HG02970 (cell line): ENCODE results near the gene KANK2.
"Not testable (repeated sequence)": the region's sequence is repeated elsewhere in the genome, so short reads cannot be mapped to it uniquely, and the experiment has no call there.

Source experiments
- ATAC-seq: cut with Tn5 transposase; IDR thresholded peaks from one replicate; pipeline ENCODE4 v1.9.1; 2021; ENCODE audit warnings: mild to moderate bottlenecking, moderate library complexity, moderate number of reproducible peaks; ENCODE audit not compliant: unreplicated experiment, low FRiP score

Gene KANK2

DNA sequence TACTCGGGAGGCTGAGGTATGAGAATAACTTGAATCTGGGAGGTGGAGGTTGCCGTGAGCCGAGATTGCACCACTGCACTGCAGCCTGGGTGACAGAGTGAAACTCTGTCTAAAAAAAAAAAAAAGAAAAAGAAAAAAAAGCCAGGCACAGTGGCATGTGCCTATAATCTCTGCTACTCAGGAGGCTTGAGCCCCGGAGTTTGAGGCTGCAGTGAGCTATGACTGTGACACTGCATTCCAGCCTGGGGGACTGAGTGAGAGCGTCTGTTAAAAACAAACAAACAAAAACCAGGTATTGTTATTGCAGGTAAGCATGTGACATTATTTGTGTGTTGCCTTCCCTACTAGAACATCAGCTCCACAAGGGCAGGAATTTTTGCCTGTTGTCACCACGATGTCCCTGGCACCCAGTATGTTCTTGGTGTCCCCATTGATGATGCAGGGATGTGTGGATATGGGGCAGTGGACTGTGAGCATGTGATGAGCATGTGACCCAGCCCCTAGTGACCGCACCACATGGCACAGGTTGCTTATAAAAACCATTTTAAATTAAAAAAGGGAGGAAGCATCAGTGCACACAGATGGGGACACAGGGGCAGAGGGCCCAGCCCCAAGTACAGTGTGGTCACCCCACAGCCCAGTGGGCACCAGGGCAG is 1.6 kb upstream of the KANK2 start:
- no peak for ATAC-seq

DNA sequence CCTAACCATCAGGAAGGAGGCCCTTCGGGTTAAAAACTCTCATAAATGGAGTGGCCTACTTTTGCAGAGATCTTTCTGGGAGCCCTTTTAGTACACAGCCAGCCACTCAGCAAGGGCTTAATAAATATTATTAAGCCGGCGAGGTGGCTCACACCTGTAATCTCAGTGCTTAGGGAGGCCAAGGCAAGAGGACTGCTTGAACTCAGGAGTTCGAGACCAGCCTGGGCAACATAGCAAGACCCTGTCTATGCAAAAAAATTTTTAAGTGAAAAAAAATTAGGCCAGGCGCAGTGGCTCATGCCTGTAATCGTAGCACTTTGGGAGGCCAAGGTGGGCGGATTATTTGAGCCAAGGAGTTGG is 810 bp upstream of the KANK2 start:
- no peak for ATAC-seq

DNA sequence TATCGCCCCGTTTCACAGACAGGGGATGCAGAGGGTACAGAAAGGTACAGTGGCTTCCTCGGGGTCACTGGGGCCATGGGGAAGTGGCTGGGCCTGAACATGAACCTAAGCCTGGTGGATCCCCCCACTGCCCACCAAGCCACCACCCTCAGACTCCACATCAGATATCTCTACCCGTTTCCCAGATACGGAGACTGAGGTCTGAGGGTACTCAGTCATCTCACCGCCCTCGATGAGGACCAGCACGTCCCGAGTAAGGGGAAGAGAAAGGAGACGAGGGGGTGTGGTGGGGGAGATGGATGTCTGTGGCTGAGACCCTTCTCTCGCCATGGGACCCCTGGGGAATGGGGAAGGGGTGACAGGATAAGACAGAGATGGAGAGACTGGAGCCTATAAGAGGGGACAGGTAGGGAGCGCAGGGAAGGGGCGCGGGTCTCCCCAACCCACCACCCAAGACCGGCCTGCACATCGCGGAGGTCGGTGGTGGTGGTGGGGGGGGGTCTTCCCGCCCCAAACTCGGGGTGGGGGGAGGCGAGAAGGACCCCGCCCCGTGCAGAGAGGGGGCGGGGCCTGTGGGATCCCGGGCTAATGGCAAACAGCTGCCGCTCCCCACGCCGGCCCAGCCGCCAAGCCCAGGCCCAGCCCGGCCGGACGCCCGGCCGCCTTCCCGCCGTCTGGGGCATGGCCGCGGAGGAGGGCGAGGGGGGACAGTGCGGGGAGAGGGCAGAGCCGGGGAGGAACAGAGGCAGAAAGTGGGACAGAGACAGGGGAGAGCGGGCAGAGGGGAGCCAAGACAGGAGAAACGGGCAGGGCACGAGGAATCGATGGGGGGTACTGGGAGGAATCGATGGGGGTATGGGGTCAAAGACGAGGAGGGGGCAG is 698 bp downstream of the KANK2 start:
- no peak for ATAC-seq

DNA sequence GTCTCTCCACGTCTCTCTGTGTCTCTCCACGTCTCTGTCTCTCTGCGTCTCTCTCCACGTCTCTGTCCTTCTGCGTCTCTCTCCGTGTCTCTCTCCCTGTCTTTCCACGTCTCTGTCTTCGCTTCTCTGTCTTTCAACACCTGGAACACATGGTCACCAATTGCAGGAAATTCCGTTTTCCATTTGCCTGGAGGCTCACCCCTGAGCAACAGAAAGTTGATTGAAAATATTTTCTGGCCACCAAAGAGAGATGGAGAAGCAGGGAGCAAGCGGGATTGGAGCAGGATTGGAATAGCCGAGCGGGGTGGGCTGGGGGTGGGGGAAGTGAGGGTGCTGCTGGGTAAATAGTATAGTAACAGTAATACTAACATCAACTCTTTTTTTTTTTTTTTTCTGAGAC is 1.7 kb downstream of the KANK2 start:
- no peak for ATAC-seq

DNA sequence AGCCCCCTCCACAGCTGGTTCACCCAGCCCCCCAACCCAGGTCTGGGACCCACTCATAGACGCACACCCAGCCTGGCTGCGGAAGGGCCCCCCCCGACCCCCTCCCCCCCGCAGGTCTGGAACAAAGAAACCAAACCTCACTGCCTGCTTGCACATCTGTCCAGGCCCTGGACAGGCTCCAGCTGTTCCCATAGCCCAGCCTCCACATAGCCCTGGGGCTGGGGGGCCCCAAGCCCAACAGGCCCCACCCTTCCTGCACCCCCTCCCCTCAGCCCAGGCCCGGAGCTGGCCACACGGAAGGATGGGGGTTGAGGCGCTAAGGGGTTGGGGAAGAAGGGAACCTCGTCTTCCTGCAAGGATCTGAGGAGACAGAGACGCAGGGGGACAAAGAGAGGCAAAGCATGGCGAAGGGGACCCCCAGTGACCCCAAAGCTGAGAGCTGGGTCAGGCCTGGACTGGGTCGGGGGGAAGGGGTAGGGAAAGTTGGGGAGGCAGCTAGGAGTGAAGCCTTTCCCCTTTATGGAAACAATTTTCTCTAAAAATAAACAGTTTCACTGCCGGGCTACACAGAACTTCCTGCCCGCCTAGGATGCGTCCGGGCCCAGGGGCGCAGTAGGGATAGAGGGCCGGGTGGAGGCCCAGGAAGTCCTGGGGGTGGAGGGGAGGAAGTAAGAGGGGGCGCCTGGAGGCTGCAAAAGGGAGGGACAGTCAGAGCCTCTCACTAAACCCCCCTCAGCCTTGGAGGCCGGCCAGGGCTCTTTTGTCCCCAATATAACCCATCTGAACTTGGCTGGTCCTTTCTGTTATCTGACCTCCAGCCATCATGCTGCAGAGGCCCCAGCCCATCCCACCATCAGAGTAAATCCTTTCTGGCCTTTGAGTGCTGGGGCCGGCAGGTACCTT is 2.4 kb downstream of the KANK2 start:
- ATAC-seq, result no peak

DNA sequence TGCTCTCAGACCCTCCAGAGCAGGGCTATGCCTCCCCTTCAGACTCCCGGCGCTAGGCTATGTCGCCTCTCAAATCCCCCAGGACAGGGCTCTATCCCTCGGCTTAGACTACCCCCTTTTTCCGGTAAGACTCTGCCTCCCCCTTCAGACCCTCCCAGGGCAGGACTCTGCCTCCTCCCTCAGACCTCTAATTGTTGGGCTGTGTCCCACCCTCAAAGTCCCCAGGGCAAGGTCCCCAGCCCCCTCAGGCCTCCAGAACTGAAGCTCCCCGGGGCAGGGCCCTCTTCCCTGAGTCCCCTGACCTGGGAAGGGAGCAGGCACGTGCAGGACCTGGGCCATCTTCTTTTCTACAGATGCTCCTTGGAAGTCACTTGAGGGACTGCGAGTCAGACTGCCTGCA is 3.2 kb downstream of the KANK2 start:
- no peak for ATAC-seq

DNA sequence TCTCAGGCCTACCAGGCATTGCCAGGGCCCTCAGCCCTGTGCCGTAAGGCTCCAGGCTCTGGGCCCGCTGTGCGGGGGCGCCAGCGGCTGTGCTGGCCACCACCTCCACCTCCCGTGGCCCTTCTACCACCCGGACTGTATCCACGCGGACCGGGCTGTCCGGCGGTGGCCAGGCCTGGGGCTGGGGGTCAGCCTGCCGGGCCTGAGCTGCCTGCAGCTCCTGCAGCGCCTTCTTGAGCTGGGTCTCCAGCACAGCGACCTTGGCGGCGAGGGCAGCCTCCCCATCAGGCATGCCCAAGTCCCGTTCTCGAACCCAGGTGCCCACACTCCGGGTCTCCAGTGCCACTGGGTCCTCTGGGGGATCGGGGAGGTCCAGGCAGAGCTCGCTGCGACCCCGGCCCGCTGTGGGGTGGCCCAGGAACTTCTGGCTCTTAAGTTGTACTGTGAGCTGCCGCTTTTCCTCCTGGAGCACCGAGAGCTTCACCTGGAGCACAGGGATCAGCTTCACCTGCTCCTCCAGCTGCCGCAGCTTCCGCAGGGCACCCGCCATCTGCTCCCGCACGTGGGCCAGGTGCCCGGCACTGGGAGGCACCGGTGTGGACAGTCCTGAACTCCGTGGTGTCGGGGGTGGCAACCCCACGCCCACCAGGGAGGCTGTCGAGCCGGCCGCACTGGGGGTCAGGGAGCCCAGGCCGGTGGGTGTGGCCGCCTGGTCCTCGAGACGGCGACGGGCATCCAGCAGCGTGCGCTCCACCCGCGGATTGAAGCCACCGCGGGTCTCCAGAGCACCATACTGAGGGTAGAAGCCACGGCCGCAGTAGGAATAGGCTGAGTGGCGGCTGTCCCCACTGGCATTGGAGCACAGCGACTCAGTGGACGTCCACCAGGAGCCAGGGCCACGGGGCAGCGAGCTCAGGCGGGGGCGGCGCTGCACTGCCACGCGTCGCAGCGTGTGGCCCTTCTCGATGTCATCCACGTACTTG is 4.1 kb downstream of the KANK2 start:
- ATAC-seq, result no peak

DNA sequence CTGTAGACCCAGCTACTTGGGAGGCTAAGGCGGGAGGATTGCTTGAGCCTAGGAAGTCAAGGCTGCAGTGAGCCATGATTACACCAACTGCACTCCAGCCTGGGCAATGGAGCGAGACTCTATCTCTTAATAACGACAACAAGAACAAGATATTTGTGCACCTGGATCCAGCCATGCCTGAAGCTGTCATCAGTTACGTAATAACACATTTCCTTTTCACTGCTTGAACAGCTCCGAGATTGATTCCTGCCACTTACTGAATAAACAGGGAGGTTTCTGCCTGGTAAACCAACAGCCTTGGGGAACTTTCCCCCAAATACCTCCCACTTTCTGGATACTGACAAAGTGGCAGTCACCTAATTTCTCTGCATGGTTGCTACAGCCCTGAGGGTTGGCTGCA is 5.4 kb downstream of the KANK2 start:
- ATAC-seq, result no peak

DNA sequence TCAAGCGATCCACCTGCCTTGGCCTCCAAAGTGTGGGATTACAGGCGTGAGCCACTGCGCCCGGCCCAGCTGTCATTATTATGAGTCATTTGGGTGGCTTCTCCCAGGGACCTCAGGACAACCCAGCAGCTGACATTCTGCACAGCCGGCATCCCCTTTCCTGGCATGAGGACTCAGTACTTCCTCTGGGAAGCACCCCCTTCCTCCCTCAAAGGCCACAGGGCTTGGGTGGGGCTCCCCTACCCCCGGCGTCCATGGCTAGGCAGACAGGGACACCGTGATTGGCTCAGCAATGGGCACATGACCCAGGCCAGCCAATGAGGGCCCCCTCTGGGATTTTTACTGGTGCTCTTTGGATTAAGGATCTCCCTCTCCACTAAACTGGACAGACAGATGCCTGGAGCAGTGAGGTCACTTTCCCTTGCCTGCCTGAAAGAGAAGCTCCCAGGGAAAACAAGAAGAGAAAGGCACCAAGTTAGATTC is 6.0 kb downstream of the KANK2 start:
- ATAC-seq, result no peak

DNA sequence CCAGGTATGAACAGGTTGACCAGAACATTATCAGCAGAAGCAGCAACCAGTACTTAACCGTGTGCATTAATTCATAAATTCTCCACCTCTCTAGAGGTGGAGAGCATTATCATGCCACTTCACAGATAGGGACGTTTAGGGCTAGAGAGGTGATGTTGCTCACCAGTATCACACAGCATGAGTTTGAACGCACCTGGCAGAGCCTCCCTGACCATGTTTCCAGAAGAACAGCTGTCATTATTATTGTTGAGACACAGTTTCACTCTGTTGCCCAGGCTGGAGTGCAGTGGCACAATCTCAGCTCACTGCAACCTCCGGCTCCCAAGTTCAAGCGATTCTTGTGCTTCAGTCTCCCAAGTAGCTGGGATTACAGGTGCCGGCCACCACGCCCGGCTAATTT is 6.8 kb downstream of the KANK2 start:
- no peak for ATAC-seq

DNA sequence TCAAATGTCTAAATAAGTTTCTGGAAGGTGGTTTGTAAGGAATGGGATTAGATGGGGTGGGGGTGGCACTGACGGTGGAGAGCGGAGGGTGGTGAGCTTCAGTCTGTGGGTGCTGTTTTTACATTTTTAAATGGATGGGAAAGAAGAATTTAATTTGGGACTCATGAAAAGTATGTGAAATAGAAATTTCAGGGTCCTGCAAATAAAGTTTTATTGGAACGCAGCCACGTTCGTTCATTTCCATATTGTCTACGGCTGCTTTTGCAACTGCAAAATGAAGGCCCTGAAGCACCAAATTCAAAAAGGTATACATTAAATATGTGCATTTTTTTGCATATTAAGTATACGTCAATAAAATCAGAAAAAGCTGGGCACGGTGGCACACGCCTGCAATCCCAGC is 9.9 kb downstream of the KANK2 start:
- ATAC-seq, result no peak

DNA sequence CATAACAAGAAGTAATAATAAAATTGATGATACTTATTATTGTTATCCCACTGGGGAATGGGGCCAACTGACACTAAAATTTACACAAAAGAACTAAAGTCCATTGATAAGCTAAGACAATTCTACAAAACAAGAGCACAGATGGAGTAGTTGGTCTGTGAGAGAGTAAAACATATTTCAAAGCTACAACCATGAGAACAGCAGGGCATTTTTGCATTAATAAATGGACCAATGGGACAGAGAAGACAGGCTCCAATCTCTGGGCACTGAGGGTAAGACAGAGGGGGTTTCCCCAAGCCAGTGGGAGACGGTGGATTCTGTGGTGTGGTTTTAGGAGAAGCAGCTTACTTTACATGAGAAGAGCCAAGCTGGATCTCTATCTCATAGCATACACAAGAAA is 14.4 kb downstream of the KANK2 start:
- no peak for ATAC-seq

DNA sequence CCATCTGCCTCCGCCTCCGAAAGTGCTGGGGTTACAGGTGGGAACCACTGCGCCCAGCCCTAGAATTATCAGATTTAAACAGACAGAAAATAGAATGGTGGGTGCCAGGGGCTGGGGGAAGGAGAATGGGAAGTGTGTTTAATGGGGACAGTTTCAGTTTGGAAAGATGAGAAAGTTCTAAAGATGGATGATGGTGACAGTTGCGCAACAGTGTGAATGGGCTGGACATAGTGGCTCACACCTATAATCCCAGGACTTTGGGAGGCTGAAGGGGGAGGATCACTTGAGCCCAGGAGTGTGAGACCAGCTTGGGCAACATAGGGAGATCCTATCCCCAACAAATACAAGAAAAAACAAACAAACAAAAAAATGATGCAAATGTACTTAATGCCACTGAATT is 15.9 kb downstream of the KANK2 start:
- no peak for ATAC-seq

DNA sequence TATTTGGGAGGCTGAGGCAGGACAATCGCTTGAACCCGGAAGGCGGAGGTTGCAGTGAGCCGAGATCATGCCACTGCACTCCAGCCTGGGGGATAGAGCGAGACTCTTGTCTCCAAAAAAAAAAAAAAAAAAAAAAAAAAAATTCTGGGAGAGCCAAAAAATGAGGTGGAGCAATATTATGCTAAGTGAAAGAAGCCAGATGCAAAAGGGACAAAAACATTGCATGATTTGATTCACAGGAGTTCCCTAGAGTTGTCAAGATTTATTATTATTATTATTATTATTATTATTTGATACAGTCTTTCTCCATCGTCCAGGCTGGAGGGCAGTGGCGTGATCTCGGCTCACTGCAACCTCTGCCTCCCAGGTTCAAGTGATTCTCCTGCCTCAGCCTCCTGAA is 16.4 kb downstream of the KANK2 start:
- not testable (repeated sequence) for ATAC-seq

DNA sequence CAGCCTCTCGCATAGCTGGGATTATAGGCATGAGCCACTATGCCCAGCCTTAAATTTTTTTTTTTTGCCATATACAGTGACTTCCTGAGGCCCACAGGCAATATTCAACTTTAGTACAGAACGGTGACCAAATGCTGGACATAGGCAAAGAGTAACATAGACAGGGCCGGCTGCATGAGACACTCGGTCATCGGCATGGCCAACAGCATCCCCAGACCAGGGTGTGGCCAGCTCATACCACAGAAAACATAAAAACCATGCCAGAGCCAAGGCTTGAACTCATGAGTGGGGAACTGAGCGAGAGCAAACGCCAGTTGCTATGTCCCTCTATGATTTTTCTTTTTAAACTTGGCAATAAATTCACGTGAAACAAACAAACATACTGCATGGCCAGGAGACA is 17.0 kb downstream of the KANK2 start:
- ATAC-seq, result no peak

DNA sequence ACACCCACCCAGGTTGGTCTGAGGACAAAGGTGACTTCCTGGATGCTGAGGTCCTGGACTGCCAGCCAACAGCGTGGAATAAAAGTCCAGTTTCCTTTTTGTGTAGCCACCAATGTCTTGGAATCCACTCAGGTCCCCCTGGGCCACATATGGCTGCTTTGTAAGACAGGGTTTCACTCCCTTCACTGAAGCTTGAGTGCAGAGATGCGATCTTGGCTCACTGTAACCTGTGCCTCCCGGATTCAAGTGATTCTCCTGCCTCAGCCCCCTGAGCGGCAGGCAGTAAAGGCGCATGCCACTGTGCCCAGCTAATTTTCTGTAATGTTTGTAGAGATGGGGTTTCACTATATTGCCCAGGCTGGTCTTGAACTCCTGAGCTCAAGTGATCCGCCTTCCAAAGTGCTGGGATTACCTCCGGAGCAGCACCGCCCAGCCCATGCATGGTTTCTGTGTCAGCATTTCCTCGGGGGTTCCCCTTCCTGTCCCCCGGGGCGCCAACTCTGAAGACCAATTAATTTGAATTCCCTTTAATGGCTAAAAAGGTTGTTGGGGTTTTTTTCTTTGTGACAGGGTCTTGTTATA is 17.5 kb downstream of the KANK2 start:
- no peak for ATAC-seq

DNA sequence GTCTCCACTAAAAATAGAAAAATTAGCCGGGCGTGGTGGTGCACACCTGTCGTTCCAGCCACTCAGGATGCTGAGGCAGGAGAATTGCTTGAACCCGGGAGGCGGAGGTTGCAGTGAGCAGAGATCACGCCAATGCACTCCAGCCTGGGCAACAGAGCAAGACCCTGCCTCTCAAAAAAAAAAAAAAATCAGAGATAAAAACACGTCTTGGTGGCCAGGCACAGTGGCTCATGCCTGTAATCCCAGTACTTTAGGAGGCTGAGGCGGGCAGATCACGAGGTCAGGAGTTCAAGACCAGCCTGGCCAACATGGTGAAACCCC is 18.2 kb downstream of the KANK2 start:
- ATAC-seq, result not testable (repeated sequence)

DNA sequence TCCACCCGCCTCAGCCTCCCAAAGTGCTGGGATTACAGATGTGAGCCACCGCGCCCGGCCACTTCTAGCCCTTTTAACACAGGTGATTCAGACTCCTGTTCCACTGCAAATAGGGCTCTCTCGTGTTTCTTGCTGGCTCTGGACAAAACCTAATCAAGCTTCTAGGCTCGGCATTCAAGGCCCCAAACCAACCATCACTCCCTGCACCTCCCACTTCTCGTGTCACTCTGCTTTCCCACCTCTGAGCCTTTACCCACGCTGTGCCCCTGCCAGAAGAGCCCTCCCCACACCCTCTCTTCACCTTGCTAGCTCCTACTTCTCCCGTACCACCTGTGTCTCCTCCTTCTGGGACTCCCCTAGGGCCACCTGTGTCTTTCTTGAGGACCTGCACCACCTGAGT is 19.8 kb downstream of the KANK2 start:
- ATAC-seq, result no peak

DNA sequence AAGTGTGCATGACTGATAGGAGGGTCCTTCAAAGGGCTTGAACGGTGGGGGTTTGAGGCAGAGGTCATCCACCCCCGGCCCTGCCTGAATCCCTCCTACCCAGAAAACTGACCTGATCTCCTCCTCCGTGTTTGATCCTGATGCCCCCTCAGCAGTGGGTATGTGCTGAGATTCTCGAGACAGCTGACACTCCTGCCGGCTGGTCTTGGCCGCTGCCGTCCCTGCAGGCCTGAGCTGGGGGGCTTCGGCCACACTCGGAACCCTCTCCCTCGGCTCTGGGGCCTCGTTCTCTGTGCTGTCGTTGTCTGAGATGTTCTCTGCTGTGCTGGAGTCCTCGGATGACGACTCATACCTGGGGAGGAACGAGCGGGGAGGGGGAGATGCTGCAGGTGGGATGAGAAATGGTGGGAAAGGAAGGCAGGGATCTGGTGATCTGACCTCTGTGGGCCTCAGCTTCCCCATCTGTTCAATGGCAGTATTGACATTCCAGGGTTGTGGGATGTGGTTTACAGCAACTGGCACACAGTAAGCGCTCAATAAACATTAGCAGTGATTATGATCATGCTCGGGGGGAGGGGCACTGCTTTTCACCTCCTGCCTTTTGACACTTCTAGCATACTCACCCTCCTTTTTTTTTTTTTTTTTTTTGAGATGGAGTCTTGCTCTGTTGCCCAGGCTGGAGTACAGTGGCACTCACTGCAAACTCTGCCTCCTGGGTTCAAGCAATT is 20.7 kb downstream of the KANK2 start:
- no peak for ATAC-seq
